NOMO-1 (cell line): Measurements from ENCODE around the gene CCSAP.

Experiments
- DNase-seq, 2 experiments: peaks; one replicate each; lab custom pipeline; 2025; ENCODE audit not compliant: unreplicated experiment in 2 of 2; lab: John Stamatoyannopoulos, UW

The CCSAP gene

GRCh38 chr1:229365569-229365968 is 22.7 kb upstream of the CCSAP start:
- DNase-seq = peak in 1 of 2 experiments; percentile 9

DNA sequence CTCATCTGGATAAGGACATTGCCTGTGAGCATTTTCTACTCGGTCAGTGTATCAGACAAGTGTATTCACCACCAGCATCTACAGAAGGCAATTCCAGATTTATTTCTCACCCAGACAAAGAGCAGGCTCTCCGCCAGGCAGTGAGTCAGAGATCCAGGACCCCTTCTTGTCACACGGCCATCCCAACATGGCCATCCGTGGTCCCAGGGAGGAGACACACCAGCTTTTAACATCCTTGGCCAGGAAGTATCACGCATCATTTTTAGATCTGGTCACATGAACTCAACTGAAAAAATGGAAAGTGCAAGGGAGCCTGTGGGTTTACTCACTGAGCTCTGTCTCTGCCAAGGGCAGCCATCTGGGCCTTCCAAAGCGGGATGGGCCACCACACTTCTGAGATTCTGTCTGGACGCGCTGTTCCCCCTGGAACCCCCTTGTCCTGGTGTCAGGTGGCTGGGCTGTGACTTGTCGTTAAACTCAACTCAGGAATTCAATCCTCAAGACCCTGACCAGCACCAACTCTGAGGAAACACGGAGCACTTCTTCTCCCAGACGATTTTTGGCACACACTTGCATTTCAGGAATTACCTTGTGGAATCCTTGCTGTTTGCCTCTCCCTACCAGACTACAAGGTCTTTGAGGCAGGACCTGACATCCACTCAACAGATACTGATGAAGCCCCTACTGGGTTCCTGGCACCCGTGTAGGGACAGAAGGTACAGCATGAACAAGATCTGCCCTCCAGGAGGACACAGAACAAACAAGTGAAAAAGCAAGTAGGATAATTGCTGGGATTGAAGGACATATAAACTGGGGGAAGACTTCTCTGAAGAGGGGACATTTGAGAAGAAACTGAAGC is 21.6 kb upstream of the CCSAP start:
- DNase-seq = no peak

DNA sequence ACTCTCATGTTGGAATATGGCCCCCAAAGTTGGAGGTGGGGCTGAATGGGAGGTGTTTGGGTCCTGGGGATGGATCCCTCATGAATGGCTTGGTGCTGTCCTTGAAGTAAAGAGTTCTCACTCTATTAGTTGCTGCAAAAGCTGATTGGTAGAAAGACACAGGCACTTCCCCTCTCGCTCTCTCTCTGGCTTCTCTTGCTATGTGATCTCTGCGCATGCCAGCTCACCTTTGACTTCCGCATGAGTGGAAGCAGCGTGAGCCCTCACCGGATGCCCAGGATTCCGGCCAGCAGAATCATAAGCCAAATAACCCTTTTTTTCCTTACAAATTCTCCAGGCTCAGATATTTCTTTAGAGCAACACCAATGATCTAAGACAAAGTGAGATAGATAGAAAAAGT is 20.9 kb upstream of the CCSAP start:
- no peak for DNase-seq

GRCh38 chr1:229360420-229360819 is 17.6 kb upstream of the CCSAP start:
- no peak for DNase-seq

DNA sequence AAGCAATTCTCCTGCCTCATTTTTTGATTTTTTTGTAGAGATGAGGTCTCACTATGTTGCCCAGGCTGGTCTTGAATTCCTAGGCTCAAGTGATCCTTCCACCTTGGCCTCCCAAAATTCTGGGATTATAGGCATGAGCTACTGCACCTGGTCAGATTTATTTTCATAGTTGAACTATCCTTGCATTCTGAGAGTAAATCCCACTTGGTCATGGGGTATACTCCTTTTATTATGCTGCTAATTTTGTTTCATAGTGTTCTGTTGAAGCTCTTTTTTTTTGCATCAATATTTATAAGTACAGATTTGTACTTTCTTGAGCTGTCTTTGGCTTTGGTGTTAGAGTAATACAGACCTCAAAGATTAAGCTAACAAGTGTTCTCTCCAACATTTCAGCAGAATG is 12.8 kb upstream of the CCSAP start:
- DNase-seq = no peak

GRCh38 chr1:229354226-229354625 is 11.4 kb upstream of the CCSAP start:
- DNase-seq = no peak

DNA sequence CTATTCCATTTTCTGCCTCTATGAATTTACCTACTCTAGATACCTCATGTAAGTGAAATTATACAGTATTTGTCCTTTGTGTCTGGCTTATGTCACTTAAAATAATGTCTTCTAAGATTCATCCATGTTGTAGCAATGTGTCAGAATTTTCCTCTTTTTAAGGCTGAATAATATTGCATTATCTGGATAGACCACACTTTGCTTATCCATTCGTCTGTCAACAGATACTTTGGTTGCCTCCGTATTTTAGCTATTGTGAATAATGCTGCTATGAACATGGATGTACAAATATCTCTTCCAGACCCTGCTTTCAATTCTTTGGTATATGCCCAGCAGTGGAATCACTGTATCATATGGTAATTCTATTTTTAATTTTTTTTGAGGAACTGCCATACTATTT is 10.1 kb upstream of the CCSAP start:
- DNase-seq = no peak

DNA sequence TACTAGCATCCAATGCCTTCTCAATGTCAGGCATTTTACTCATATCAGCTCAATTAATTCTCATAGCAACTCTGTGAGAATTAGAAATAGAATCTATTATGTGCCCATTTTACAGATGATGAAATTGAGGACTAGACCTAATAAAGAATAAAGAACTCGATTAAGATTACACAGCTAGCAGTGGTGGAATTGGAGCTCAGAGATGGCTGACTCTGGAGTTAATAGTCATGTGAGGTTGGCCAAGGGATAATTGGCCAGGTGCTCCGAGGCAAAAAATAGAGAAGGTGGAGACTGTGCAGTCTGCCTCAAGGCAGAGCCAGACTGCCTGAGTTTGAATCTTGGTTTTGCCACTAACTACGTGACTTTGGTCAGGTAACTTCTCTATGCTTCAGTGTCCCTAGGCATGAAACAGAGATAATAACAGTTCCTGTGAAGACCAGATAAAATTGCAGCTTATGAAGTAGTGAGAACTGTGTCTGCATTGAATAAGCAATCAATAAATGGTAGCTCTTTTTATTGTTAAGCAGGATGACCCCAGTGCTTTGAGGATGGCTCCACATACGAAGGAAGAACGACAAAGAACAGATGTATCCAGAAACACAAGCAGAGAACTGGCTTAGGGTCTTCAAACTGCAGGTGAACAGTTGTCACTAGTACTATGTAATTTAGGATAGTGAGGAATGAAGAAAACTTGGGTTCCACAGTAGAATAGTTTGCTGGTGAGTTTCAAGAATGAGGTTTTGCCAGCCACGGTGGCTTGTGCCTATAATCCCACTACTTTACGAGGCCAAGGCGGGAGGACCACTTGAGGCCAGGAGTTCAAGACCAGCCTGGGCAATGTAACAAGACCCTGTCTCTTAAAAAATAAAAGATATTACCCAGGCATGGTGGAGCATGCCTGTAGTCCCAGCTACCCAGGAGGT is 6.9 kb upstream of the CCSAP start:
- no peak for DNase-seq

DNA sequence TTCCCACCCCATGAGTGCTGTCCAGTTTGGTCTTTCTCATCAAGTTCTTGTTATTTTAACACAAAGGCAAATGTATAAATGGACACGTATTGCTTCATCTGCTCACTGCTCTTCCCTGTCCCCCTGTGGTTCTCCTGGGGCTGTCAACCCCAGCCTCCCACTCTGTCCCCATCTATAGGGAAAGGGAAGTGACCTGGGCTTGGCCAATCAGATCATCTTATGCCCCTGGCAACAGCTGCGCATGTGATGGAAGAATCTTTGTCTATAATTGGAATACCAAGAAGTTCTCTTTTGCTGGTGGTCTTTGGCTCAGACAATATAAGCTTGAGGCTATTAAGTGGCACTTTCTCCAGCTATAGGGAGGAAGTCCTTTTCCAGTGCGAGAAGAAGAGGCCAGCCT is 4.7 kb upstream of the CCSAP start:
- no peak for DNase-seq

GRCh38 chr1:229344937-229345684 is 2.3 kb upstream of the CCSAP start:
- DNase-seq = no peak

DNA sequence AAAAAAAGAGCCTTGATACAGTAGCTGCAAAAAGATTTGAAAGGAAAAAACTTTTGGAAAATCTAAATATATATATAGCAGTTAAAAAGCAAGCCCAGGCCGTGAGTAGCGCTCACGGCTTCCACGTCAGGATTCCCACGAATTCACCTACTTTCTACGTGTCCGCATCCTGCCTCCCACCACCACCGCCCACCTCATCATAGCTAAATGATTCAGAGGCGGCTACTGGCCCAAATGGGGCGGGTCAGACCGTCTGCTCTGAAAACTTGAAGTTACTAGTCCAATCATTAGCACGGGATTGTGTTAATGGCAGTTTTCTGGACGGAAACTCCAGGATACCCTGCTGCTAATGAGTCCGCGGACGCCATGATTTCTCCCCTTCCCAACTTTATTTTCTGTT is 1.3 kb upstream of the CCSAP start:
- no peak for DNase-seq

DNA sequence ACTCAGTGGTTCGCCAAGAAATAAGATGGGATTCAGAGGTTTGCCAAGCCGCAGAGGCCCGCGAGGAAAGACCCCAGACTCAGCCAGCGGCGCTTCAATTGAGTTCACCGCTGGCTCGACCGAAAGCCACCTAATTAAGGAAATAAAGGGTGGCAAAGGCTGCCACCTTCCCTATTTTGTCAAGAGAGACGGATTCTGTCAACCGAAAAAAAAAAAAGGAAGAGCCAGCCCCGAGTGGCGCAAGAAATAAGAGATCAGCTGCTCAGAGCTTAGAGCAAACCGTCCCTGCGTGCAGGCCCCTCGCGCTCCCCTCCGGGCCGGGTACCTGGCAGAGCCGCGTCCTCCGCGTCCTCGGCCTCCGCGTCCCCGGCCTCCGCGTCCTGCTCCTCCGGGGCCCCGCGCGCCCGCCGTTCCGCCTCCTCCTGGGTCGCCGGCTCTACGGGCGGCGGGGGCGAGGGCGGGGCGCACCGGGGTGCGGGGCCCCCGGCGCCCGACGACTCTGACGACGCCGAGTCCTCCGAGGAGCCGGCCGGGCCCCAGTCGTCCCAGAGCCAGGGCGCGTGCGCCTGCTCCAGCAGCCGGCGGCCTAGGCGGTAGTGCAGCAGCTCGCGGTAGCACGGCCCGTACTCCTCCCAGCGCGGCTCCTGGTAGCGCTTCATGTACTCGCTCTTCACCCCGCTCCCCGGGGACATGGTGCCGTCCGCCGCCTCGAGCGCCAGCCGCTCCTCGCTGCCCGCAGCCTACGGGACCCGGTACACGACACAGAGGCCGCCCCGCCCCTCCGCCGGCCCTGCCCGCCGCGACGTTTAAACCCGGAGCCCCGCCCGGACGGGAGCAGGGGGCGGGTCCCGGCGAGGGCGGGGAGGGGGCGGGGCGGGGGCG is 832 bp downstream of the CCSAP start:
- DNase-seq = peak; percentile 91

DNA sequence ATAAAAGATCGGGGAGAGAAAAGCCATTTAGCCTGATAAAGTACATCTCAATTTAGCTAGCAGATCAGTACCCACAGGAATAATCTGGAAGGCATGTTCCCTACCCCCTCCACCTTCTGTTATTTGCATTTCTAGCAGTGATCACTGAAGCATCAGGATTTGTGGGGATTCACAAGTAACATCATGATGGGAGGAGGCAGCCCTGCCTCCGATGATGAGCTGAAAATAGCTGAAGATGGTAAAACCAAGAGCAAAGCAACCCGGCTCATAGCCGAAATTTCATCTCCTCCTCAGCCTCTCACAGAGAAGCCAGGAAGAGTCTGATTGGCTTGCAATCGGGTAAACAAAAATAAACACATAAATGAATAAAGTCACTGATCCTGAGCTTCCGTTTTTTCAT is 2.4 kb downstream of the CCSAP start:
- DNase-seq = no peak

GRCh38 chr1:229339520-229339919 is 3.3 kb downstream of the CCSAP start:
- DNase-seq = no peak

DNA sequence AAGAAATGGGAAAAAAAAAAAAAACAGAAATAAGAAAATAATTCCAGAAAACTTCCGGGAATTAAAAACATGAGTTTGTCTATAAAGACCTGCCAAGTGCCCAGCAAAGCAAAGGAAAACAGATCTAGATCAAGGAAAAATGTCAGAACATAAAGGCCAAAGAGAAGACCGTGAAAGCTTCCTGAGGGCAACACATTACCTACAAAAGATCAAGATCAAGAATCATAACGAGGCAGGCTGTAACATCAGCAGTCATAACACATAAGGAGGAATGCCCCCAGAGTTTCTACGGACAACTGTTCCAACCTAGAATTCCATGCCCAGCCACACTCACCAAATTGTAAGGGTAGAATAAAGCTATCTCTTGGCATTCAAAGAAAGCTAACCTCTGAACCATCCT is 3.8 kb downstream of the CCSAP start:
- no peak for DNase-seq

DNA sequence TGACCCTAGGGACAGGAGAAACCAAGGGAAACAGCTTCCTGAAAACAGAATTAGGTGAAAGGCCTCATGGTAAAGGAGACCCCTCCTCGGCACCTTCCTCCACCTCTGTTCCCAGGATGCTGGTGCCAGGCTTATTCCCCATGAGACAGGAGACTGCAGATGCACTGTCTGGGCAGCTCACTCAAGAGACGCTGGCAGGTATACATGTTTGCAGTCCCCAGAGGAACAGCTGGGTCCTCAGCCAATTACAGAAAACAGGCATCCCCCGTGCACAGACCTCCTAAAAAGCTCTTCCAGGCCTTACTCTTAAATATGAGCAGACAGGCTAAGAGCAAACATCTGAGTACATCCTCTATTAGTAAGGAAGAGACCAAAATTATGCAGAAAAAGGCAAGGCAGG is 6.5 kb downstream of the CCSAP start:
- no peak for DNase-seq

- DNase-seq = no peak
Observed at GRCh38 chr1:229334716-229335115, 8.1 kb downstream of the CCSAP start.

DNA sequence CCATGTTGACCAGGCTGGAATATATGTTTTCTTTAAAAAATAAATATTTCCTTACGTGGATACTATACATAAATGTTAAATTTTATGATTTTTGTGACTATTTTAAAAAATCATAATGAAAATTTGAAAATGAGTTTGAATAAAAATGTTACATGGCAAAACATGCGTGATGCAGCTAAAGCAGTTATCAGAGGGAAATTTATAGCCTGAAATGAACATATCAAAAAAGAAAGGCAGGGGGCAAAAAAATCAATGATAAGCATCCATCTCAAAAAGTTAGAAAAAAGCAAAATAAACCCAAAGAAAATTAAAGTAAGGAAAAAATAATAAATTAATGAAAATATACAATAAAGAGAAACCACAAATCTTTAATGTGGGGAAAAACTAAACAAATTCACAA is 8.6 kb downstream of the CCSAP start:
- DNase-seq = no peak

DNA sequence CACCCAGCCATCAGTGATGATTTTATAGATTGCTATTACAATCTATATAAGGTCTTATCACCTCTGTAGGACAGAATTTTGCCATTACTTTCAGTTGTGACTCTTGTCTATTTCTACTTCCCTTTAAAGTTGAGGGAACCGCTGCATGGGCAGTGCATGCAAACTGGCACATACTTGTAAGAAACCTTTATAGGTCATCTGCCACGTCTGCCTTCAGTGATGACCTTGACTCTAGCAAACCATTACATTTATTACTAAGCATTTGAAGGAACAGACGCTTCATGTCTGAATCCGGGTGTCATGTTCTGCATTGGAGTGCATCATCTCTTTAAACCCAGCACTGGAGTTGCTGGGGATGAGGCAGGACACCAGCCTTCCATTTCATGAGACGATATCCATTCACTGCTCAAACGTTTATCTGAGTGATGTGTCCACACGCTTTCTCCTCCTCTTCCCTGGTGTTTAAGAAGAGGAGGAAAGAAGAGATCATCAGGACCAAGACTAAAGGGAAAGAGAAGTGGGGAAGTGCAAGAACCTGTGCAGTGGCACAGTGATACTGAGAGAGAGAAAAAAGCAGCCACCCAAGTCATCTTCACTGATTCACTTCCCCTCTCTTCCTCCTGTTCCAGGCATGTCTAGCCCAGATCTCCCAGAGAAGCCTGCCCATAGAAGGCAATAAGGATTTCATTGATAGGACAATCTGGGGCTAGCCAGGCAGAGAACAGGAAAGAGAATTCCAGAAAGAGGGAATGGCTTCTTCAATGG is 14.1 kb downstream of the CCSAP start:
- DNase-seq = no peak
